Endothelial cell of umbilical vein (primary cell): ENCODE measurements around the gene NCLN.

Experiments
- EZH2 ChIP-seq: IDR thresholded peaks from 2 replicates; pipeline ENCODE4 v1.6.1; 2012; ENCODE audit warnings: borderline replicate concordance, low read depth, mild to moderate bottlenecking, moderate library complexity, low read length, inconsistent platforms; ENCODE audit not compliant: severe bottlenecking
- FOS ChIP-seq: IDR thresholded peaks from 2 replicates; pipeline ENCODE4 v1.6.1; 2011; ENCODE audit warnings: mild to moderate bottlenecking, low read length, moderate library complexity, borderline replicate concordance; ENCODE audit not compliant: insufficient read depth
- JUN ChIP-seq: IDR thresholded peaks from 2 replicates; pipeline ENCODE4 v1.6.1; 2011; ENCODE audit warnings: borderline replicate concordance, low read depth; ENCODE audit not compliant: insufficient read length, insufficient read depth
- MYC ChIP-seq: IDR thresholded peaks from one replicate; pipeline ENCODE4 v1.6.1; 2011; ENCODE audit warnings: mild to moderate bottlenecking, low read depth, low read length
- POLR2A ChIP-seq: IDR thresholded peaks from 2 replicates; pipeline ENCODE4 v1.6.1; 2012; ENCODE audit warnings: low read depth, mild to moderate bottlenecking, control low read depth, low read length
- POLR2AphosphoS5 ChIP-seq: IDR thresholded peaks from 2 replicates; pipeline ENCODE4 v1.6.1; 2012; ENCODE audit warnings: low read depth, mild to moderate bottlenecking, control low read depth, low read length, moderate library complexity; ENCODE audit not compliant: insufficient read depth
- TF ChIP-seq, protein P1 (sequence below), 2 donors: IDR thresholded peaks; 1 replicate in 1 of 2; 2 replicates in 1 of 2; pipeline ENCODE4 v1.5.1; 2011; ENCODE audit warnings: low read length in 2 of 2, mild to moderate bottlenecking in 2 of 2, moderate library complexity in 2 of 2, control low read depth in 1 of 2, inconsistent platforms in 1 of 2, low read depth in 1 of 2; ENCODE audit not compliant: insufficient read depth in 1 of 2; ENCODE audit errors: extremely low read depth in 1 of 2
- TF ChIP-seq, protein P2 (sequence below): IDR thresholded peaks from 2 replicates; pipeline ENCODE4 v1.6.1; 2011; ENCODE audit not compliant: insufficient read depth, insufficient read length

DNA sequence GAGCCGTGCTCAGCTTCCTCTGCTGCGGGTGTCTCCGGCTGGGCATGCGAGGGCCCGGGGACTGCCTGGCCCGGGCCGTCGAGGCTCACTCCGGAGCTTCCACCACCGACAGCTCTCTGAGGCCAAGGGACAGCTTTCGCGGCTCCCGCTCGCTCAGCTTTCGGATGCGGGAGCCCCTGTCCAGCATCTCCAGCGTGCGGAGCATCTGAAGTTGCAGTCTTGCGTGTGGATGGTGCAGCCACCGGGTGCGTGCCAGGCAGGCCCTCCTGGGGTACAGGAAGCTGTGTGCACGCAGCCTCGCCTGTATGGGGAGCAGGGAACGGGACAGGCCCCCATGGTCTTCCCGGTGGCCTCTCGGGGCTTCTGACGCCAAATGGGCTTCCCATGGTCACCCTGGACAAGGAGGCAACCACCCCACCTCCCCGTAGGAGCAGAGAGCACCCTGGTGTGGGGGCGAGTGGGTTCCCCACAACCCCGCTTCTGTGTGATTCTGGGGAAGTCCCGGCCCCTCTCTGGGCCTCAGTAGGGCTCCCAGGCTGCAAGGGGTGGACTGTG, 5.9 kb upstream of the NCLN start:
- TF ChIP-seq POLR2AphosphoS5 (no peak), EZH2 (no peak), FOS (no peak), POLR2A (no peak), JUN (no peak), MYC (no peak)
- TF ChIP-seq, protein P1, sequence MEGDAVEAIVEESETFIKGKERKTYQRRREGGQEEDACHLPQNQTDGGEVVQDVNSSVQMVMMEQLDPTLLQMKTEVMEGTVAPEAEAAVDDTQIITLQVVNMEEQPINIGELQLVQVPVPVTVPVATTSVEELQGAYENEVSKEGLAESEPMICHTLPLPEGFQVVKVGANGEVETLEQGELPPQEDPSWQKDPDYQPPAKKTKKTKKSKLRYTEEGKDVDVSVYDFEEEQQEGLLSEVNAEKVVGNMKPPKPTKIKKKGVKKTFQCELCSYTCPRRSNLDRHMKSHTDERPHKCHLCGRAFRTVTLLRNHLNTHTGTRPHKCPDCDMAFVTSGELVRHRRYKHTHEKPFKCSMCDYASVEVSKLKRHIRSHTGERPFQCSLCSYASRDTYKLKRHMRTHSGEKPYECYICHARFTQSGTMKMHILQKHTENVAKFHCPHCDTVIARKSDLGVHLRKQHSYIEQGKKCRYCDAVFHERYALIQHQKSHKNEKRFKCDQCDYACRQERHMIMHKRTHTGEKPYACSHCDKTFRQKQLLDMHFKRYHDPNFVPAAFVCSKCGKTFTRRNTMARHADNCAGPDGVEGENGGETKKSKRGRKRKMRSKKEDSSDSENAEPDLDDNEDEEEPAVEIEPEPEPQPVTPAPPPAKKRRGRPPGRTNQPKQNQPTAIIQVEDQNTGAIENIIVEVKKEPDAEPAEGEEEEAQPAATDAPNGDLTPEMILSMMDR (IDR thresholded peaks at IDR 0.05; ENCODE audit: extremely low read depth in 1 of 2, insufficient read depth in 1 of 2, low read depth in 1 of 2, low read length in 2 of 2) = no peak
- TF ChIP-seq, protein P2, sequence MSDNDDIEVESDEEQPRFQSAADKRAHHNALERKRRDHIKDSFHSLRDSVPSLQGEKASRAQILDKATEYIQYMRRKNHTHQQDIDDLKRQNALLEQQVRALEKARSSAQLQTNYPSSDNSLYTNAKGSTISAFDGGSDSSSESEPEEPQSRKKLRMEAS = no peak
